ENCODE results near the gene DKC1. TPM values are rescaled to one million over a fixed set of nuclear protein-coding genes. Genes with fewer than 3 reads are reported as not detected.

DKC1 gene
- total and polyA plus RNA-seq, 10 donors: 32.0 to 54.4 (median 39.0) TPM

DNA sequence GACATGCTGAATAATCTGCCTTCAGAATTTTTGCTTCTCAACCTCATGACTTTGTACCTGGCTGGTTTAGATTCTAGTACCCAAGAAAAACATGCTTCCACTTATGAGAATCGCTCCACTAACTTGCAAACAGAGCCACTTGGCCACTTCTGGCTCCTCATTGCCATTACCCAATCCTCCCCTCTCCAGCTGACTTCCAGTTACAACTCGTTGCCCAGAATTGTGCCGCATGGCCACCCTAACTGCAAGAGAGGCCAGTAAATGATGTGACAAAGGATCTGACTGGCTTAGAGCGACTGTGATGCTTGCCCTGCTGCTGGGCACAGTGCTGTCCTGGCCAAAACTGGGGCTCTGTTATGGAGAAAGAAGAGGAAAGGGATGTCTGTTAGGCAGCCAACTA is 4.0 kb upstream of the DKC1 start:
- Histone ChIP-seq H3K4me1 (peaks cover 0 to 13% (median 7%) of the 10 kb centered on the region in 6 donors), H3K4me3 (no peak overlapping the region), H3K9me3 (no peaks in the 10 kb centered on the region), H3K36me3 (no peaks in the 10 kb centered on the region), H3K27ac (no peak overlapping the region), H3K27me3 (replicated peaks in 1 of 7) (no peaks in the 10 kb centered on the region)
- 67 to 91% (median 77%) methylated on average over 4 of the region's 4 CpGs for WGBS, 5 donors
- TF ChIP-seq, protein P1, sequence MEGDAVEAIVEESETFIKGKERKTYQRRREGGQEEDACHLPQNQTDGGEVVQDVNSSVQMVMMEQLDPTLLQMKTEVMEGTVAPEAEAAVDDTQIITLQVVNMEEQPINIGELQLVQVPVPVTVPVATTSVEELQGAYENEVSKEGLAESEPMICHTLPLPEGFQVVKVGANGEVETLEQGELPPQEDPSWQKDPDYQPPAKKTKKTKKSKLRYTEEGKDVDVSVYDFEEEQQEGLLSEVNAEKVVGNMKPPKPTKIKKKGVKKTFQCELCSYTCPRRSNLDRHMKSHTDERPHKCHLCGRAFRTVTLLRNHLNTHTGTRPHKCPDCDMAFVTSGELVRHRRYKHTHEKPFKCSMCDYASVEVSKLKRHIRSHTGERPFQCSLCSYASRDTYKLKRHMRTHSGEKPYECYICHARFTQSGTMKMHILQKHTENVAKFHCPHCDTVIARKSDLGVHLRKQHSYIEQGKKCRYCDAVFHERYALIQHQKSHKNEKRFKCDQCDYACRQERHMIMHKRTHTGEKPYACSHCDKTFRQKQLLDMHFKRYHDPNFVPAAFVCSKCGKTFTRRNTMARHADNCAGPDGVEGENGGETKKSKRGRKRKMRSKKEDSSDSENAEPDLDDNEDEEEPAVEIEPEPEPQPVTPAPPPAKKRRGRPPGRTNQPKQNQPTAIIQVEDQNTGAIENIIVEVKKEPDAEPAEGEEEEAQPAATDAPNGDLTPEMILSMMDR (IDR thresholded peaks at IDR 0.05 in 8 of 11, conservative IDR thresholded peaks at IDR 0.05 in 3 of 11): no peak
- no peak for TF ChIP-seq POLR2AphosphoS5 (IDR thresholded peaks at IDR 0.05)
- no peak for TF ChIP-seq POLR2A (IDR thresholded peaks at IDR 0.05)
- peak; percentile 43 for DNase-seq
- intact Hi-C loops (cut with DNase I; ENCODE audit: low total_unique reads): no loop called here

DNA sequence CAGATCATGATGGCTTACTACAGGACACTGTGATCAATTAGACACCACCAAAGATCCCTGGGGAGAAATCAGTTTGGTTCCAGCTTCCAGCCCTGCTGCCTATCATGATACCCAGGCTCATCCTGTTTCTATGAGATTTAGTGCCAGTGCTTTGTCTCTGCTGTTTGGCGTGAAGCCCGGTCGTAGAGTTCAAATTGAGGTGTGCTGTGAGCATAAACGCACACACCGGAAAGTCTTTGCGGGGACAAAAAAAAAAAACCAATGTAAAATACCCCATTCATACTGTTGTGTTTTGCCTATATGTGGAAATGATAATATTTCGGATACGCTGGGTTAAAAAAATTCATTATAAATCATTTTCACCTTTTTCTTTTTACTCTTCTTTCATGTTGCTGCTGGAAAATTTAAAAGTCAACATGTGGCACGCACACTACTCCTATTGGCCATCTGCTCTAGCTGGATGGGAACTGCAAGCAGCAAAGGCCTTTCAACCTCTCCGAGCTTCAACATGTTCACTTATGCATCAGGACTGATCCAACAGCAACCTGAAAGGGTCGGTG is 607 bp upstream of the DKC1 start:
- intact Hi-C loops (cut with DNase I; ENCODE audit: low total_unique reads): no loop called here
- DNase-seq: peak; percentile 63
- H3K4me3 ChIP-seq: peak overlapping the region in 7 of 8 donors; percentile 46 to 82 (median 78)
- H3K27me3 ChIP-seq (replicated peaks in 1 of 7): no peaks in the 10 kb centered on the region
- H3K9me3 ChIP-seq: no peaks in the 10 kb centered on the region
- 2 to 46% (median 8%) methylated on average over 11 of the region's 11 CpGs for WGBS, 5 donors
- TF ChIP-seq, protein P1 (IDR thresholded peaks at IDR 0.05 in 8 of 11, conservative IDR thresholded peaks at IDR 0.05 in 3 of 11): no peak
- no peak for TF ChIP-seq POLR2AphosphoS5 (IDR thresholded peaks at IDR 0.05)
- peaks cover 3 to 31% (median 15%) of the 10 kb centered on the region in 6 donors for H3K4me1 ChIP-seq
- peak overlapping the region; percentile 70 to 89 (median 84) for H3K27ac ChIP-seq
- H3K36me3 ChIP-seq: peaks cover 0 to 23% (median 15%) of the 10 kb centered on the region in 6 donors

DNA sequence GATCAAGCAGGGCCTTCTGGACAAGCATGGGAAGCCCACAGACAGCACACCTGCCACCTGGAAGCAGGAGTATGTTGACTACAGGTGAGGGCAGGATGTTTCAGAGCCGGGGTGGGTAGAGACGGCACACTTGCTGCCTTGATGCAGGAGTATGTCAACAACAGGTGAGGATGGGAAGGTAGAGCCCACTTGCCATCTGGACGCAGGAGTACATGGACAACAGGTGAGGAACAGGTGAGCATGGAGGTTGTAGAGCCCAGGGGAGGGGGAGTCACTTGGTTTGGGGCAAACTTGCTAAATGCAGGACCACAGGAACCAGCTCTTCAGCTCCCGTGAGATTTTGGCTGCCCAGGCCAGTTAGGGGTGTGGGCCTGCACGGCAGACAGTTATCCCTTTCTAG is 12.0 kb downstream of the DKC1 start:
- DNase-seq: no peak
- Histone ChIP-seq H3K4me1 (no peaks in the 10 kb centered on the region), H3K36me3 (peaks cover 0 to 99% (median 44%) of the 10 kb centered on the region in 6 donors), H3K27ac (no peak overlapping the region), H3K27me3 (replicated peaks in 1 of 7) (no peaks in the 10 kb centered on the region), H3K4me3 (no peak overlapping the region), H3K9me3 (no peaks in the 10 kb centered on the region)
- intact Hi-C loops (cut with DNase I; ENCODE audit: low total_unique reads): no loop called here
- TF ChIP-seq POLR2A (IDR thresholded peaks at IDR 0.05): no peak
- TF ChIP-seq, protein P1 (IDR thresholded peaks at IDR 0.05 in 8 of 11, conservative IDR thresholded peaks at IDR 0.05 in 3 of 11): no peak
- no peak for TF ChIP-seq POLR2AphosphoS5 (IDR thresholded peaks at IDR 0.05)
- 63 to 92% (median 90%) methylated on average over 4 to 5 of the region's 5 CpGs for WGBS, 5 donors

DNA sequence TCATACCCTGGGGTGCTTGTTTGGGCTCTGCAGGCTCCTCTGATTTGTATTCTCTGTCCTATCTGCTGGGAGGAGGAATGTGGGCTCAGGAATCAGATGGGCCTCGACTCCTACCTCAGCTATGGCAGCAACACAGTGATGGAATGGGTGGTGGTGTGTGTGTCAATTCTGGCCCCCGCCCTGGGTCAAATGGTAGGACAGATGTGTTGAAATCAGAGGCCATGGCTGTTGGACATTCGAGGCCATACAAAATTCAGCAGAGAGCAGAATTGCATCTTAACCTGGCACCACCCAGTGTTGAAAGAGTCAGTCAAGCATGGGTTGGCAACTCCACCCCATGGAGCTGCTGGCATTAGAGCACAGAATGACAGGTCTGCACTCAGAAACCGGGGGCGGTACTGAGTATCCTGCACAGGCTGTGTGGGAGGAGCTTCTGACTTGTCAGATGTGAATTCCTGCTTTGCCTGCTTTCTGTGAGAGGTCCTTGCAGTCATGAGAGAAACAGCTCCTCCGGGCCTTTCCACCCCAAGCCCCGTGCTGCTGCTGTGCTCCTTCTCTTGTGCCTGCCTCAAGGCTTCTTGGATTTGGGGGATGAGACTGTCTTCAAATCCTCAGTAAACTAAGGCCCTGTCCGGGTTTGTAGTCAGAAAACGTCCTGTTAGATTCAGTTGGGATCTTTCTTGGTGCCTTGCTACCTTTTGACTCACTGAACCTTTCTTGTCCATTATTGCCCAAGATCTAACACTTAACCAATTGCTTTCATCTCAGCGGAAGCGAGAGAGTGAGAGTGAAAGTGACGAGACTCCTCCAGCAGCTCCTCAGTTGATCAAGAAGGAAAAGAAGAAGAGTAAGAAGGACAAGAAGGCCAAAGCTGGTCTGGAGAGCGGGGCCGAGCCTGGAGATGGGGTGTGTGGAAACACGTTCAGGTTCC is 13.0 kb downstream of the DKC1 start:
- intact Hi-C loops (cut with DNase I; ENCODE audit: low total_unique reads): no loop called here
- no peaks in the 10 kb centered on the region for H3K4me1 ChIP-seq
- TF ChIP-seq POLR2A (IDR thresholded peaks at IDR 0.05) (no peak), POLR2AphosphoS5 (IDR thresholded peaks at IDR 0.05) (no peak)
- TF ChIP-seq, protein P1 (IDR thresholded peaks at IDR 0.05 in 8 of 11, conservative IDR thresholded peaks at IDR 0.05 in 3 of 11): no peak
- no peaks in the 10 kb centered on the region for H3K9me3 ChIP-seq
- 76 to 88% (median 84%) methylated on average over 13 to 15 of the region's 15 CpGs for WGBS, 5 donors
- no peak for DNase-seq
- no peak overlapping the region for H3K4me3 ChIP-seq
- H3K36me3 ChIP-seq: peaks cover 0 to 99% (median 33%) of the 10 kb centered on the region in 6 donors
- no peaks in the 10 kb centered on the region for H3K27me3 ChIP-seq (replicated peaks in 1 of 7)
- no peak overlapping the region for H3K27ac ChIP-seq
